K562 (cell line): ENCODE measurements around the gene SERPIND1. TPM values are rescaled to one million over a fixed set of nuclear protein-coding genes. Genes with fewer than 3 reads are reported as not detected.

ENCODE experiments used
- BDP1 ChIP-seq: IDR thresholded peaks from 3 replicates; pipeline ENCODE4 v1.6.1; 2011; ENCODE audit not compliant: insufficient read length, insufficient read depth
- CAMTA2 ChIP-seq: fragments of 250-450 bp; sonication (Bioruptor Pico); conservative IDR thresholded peaks from 2 replicates; pipeline ENCODE4 v1.5.1; 2022
- E2F4 ChIP-seq: sonication (generic); formaldehyde crosslinking; IDR thresholded peaks from 2 replicates; pipeline ENCODE4 v1.8.0; 2022; ENCODE audit warnings: mild to moderate bottlenecking, low read depth, missing genetic modification reagents
- E2F8 ChIP-seq: fragments of 450-650 bp; IDR thresholded peaks from 2 replicates; pipeline ENCODE4 v1.7.1; 2018; ENCODE audit warnings: mild to moderate bottlenecking, low read depth; ENCODE audit not compliant: partially characterized antibody
- HNRNPK ChIP-seq: fragments of 200-400 bp; formaldehyde crosslinking; IDR thresholded peaks from one replicate; pipeline ENCODE4 v1.6.1; 2018; ENCODE audit warnings: mild to moderate bottlenecking, low read depth, low read length; ENCODE audit not compliant: poor library complexity, severe bottlenecking
- HNRNPUL1 ChIP-seq: fragments of 200-400 bp; formaldehyde crosslinking; IDR thresholded peaks from 2 replicates; pipeline ENCODE4 v1.6.1; 2017; ENCODE audit warnings: low read length
- MEF2A ChIP-seq: IDR thresholded peaks from 2 replicates; pipeline ENCODE4 v1.6.1; 2011; ENCODE audit warnings: low read depth, mild to moderate bottlenecking, low read length, moderate library complexity; ENCODE audit not compliant: control insufficient read depth
- MTA3 ChIP-seq: fragments of 450-650 bp; formaldehyde crosslinking; IDR thresholded peaks from 2 replicates; pipeline ENCODE4 v1.6.1; 2017; ENCODE audit warnings: mild to moderate bottlenecking, borderline replicate concordance
- SMARCE1 ChIP-seq: fragments of 450-650 bp; IDR thresholded peaks from 2 replicates; pipeline ENCODE4 v1.7.1; 2016; ENCODE audit warnings: mild to moderate bottlenecking
- SP2 ChIP-seq: IDR thresholded peaks from 2 replicates; pipeline ENCODE4 v1.6.1; 2011; ENCODE audit warnings: mild to moderate bottlenecking, low read depth, low read length, moderate library complexity; ENCODE audit not compliant: poor library complexity, severe bottlenecking; ENCODE audit errors: extremely low read depth
- SRSF3 ChIP-seq: fragments of 200-400 bp; formaldehyde crosslinking; IDR thresholded peaks from 2 replicates; pipeline ENCODE4 v1.6.1; 2016; ENCODE audit warnings: mild to moderate bottlenecking, low read length, moderate library complexity; ENCODE audit not compliant: insufficient read depth
- ZFX ChIP-seq: sonication (generic); formaldehyde crosslinking; IDR thresholded peaks from 2 replicates; pipeline ENCODE4 v1.8.0; 2022; ENCODE audit warnings: mild to moderate bottlenecking, missing genetic modification reagents, moderate library complexity
- ZNF282 ChIP-seq: sonication (generic); formaldehyde crosslinking; IDR thresholded peaks from 2 replicates; pipeline ENCODE4 v1.8.1; 2023; ENCODE audit warnings: missing genetic modification reagents
- ZNF507 ChIP-seq: conservative IDR thresholded peaks from 2 replicates; pipeline ENCODE4 v1.6.1; 2017; ENCODE audit warnings: missing genetic modification characterization, missing compliant biosample characterization
- polyA plus RNA-seq, 8 experiments: library from polyadenylated mRNA; depleted of rRNA in 4 of 8; stranded (reverse) in 5 of 8; unstranded in 3 of 8; fragments of >200 nt; fragmentation: Nextera tagmentation in 2 of 8; fragmentation: Illumina TruSeq in 1 of 8; extraction: Ambion mirVana in 2 of 8; extraction: Trizol in 1 of 8; gene quantifications; 2 replicates each; pipeline versions ENCODE4 v1.2.1 to v1.2.3, GENCODE V29; 2011 to 2014; ENCODE audit warnings: inconsistent platforms in 1 of 8, missing spikeins in 1 of 8
- total RNA-seq, 7 experiments: library from RNA; depleted of rRNA in 6 of 7; stranded (reverse); fragments of >200 nt in 6 of 7; fragmentation: Illumina TruSeq in 2 of 7; extraction: Trizol in 2 of 7; gene quantifications; 2 replicates each; pipeline versions ENCODE4 v1.2.1 to v1.2.3, GENCODE V29; 2011 to 2021; ENCODE audit warnings: low replicate concordance in 1 of 7
- TF ChIP-seq, protein P1 (sequence below): fragments of 250-450 bp; sonication (Bioruptor Pico); IDR thresholded peaks from 2 replicates; pipeline ENCODE4 v1.4.0; 2020
- TF ChIP-seq, protein P2 (sequence below): sonication (generic); formaldehyde crosslinking; IDR thresholded peaks from 2 replicates; pipeline ENCODE4 v1.8.1; 2023; ENCODE audit warnings: mild to moderate bottlenecking, missing genetic modification reagents, moderate library complexity

SERPIND1 gene
- total and polyA plus RNA-seq, 9 of the 15 experiments (the other 6 are each of a cell fraction or from before 2014, with no cell fraction given): 0.04 to 0.11 (median 0.09) TPM; not detected in 6

- TF ChIP-seq, protein P1, sequence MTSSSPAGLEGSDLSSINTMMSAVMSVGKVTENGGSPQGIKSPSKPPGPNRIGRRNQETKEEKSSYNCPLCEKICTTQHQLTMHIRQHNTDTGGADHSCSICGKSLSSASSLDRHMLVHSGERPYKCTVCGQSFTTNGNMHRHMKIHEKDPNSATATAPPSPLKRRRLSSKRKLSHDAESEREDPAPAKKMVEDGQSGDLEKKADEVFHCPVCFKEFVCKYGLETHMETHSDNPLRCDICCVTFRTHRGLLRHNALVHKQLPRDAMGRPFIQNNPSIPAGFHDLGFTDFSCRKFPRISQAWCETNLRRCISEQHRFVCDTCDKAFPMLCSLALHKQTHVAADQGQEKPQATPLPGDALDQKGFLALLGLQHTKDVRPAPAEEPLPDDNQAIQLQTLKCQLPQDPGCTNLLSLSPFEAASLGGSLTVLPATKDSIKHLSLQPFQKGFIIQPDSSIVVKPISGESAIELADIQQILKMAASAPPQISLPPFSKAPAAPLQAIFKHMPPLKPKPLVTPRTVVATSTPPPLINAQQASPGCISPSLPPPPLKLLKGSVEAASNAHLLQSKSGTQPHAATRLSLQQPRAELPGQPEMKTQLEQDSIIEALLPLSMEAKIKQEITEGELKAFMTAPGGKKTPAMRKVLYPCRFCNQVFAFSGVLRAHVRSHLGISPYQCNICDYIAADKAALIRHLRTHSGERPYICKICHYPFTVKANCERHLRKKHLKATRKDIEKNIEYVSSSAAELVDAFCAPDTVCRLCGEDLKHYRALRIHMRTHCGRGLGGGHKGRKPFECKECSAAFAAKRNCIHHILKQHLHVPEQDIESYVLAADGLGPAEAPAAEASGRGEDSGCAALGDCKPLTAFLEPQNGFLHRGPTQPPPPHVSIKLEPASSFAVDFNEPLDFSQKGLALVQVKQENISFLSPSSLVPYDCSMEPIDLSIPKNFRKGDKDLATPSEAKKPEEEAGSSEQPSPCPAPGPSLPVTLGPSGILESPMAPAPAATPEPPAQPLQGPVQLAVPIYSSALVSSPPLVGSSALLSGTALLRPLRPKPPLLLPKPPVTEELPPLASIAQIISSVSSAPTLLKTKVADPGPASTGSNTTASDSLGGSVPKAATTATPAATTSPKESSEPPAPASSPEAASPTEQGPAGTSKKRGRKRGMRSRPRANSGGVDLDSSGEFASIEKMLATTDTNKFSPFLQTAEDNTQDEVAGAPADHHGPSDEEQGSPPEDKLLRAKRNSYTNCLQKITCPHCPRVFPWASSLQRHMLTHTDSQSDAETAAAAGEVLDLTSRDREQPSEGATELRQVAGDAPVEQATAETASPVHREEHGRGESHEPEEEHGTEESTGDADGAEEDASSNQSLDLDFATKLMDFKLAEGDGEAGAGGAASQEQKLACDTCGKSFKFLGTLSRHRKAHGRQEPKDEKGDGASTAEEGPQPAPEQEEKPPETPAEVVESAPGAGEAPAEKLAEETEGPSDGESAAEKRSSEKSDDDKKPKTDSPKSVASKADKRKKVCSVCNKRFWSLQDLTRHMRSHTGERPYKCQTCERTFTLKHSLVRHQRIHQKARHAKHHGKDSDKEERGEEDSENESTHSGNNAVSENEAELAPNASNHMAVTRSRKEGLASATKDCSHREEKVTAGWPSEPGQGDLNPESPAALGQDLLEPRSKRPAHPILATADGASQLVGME (CRISPR knock-in tag): 0 out of 2 replicates have a peak, but pooled peaks have one; percentile 48
- TF ChIP-seq E2F4 (CRISPR knock-in tag): 0 out of 2 replicates have a peak, but pooled peaks have one; percentile 67
- no peak for TF ChIP-seq SMARCE1
- no peak for TF ChIP-seq SRSF3
- no peak for TF ChIP-seq E2F8
- no peak for TF ChIP-seq HNRNPK
- TF ChIP-seq ZNF507 (tag): no peak
- TF ChIP-seq, protein P2, sequence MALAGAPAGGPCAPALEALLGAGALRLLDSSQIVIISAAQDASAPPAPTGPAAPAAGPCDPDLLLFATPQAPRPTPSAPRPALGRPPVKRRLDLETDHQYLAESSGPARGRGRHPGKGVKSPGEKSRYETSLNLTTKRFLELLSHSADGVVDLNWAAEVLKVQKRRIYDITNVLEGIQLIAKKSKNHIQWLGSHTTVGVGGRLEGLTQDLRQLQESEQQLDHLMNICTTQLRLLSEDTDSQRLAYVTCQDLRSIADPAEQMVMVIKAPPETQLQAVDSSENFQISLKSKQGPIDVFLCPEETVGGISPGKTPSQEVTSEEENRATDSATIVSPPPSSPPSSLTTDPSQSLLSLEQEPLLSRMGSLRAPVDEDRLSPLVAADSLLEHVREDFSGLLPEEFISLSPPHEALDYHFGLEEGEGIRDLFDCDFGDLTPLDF (CRISPR knock-in tag): no peak; the same call in 1 of the 2 replicates
- no peak for TF ChIP-seq HNRNPUL1
- TF ChIP-seq BDP1: no peak
- TF ChIP-seq CAMTA2 (CRISPR knock-in tag): no peak
- TF ChIP-seq ZFX (CRISPR knock-in tag): no peak; the same call in 1 of the 2 replicates
- peak; percentile 14 for TF ChIP-seq SP2
- no peak for TF ChIP-seq MEF2A
- no peak for TF ChIP-seq ZNF282 (CRISPR knock-in tag)
- TF ChIP-seq MTA3: 0 out of 2 replicates have a peak, but pooled peaks have one; percentile 57
Measured at GRCh38 chr22:20803696-20804324, 29.9 kb downstream of the SERPIND1 start (continued).
